HG02798 (cell line): ENCODE results near the gene BCL11B.
"Not testable (repeated sequence)": the region's sequence is repeated elsewhere in the genome, so short reads cannot be mapped to it uniquely, and the experiment has no call there.

ENCODE experiments used
- ATAC-seq: cut with Tn5 transposase; IDR thresholded peaks from one replicate; pipeline ENCODE4 v1.9.1; 2021; ENCODE audit warnings: mild to moderate bottlenecking; ENCODE audit not compliant: unreplicated experiment, poor library complexity

Gene BCL11B

GRCh38 chr14:99228760-99229159 is 43.2 kb downstream of the BCL11B start:
- ATAC-seq, result not testable (repeated sequence)

GRCh38 chr14:99226687-99227086 is 45.3 kb downstream of the BCL11B start:
- ATAC-seq, result no peak

GRCh38 chr14:99225436-99226203 is 46.4 kb downstream of the BCL11B start:
- no peak for ATAC-seq

- ATAC-seq, result no peak
These were observed 47.0 kb downstream of the BCL11B start for GRCh38 chr14:99224948-99225347.

- no peak for ATAC-seq
These were observed 47.7 kb downstream of the BCL11B start for GRCh38 chr14:99224116-99224910.

GRCh38 chr14:99221445-99221844 is 50.6 kb downstream of the BCL11B start:
- no peak for ATAC-seq

GRCh38 chr14:99217066-99217955 is 54.7 kb downstream of the BCL11B start:
- ATAC-seq, result no peak

- no peak for ATAC-seq
These were observed 55.8 kb downstream of the BCL11B start for GRCh38 chr14:99216191-99216590.

GRCh38 chr14:99215277-99215676 is 56.7 kb downstream of the BCL11B start:
- no peak for ATAC-seq

- ATAC-seq, result no peak
These were observed 57.3 kb downstream of the BCL11B start for GRCh38 chr14:99214701-99215100.

GRCh38 chr14:99213527-99213971 is 58.4 kb downstream of the BCL11B start:
- ATAC-seq, result no peak

GRCh38 chr14:99213101-99213500 is 58.9 kb downstream of the BCL11B start:
- ATAC-seq, result no peak

GRCh38 chr14:99212646-99213045 is 59.4 kb downstream of the BCL11B start:
- ATAC-seq, result no peak

GRCh38 chr14:99212199-99212598 is 59.8 kb downstream of the BCL11B start:
- no peak for ATAC-seq

- ATAC-seq, result no peak
These were observed 60.6 kb downstream of the BCL11B start for GRCh38 chr14:99211410-99211809.

- ATAC-seq, result no peak
These were observed 61.7 kb downstream of the BCL11B start for GRCh38 chr14:99210333-99210732.

- ATAC-seq, result no peak
These were observed 62.6 kb downstream of the BCL11B start for GRCh38 chr14:99209409-99209808.

GRCh38 chr14:99208318-99208717 is 63.7 kb downstream of the BCL11B start:
- ATAC-seq, result no peak

- ATAC-seq, result no peak
These were observed 64.5 kb downstream of the BCL11B start for GRCh38 chr14:99207456-99207855.

GRCh38 chr14:99206090-99206489 is 65.9 kb downstream of the BCL11B start:
- ATAC-seq, result no peak
